ENCODE data around the gene KIF2B.
"Not testable (repeated sequence)": the region's sequence is repeated elsewhere in the genome, so short reads cannot be mapped to it uniquely, and the experiment has no call there.

Gene KIF2B

GRCh38 chr17:53822764-53823163, at the start of gene KIF2B:
Gene KIF2B, plus strand, starts transcription at chr17:53822927. Its CDS starts 107 bp downstream, at chr17:53823034.
- DNase-seq (ENCODE audit: low spot score), result no peak

- DNase-seq (ENCODE audit: low spot score), result no peak
These were observed 42.4 kb upstream of the KIF2B start for GRCh38 chr17:53780320-53780719.

- no peak for DNase-seq (ENCODE audit: low spot score)
These were observed 31.2 kb upstream of the KIF2B start for GRCh38 chr17:53791551-53791950.

- no peak for DNase-seq (ENCODE audit: low spot score)
These were observed 30.3 kb upstream of the KIF2B start for GRCh38 chr17:53792451-53792850.

- no peak for DNase-seq (ENCODE audit: low spot score)
These were observed 29.7 kb upstream of the KIF2B start for GRCh38 chr17:53792997-53793396.

- DNase-seq (ENCODE audit: low spot score), result no peak
These were observed 27.9 kb upstream of the KIF2B start for GRCh38 chr17:53794875-53795274.

- DNase-seq (ENCODE audit: low spot score), result no peak
These were observed 26.1 kb upstream of the KIF2B start for GRCh38 chr17:53796642-53797041.

- no peak for DNase-seq (ENCODE audit: low spot score)
These were observed 25.2 kb upstream of the KIF2B start for GRCh38 chr17:53797501-53797900.

GRCh38 chr17:53804437-53804836, 18.3 kb upstream of the KIF2B start:
- DNase-seq (ENCODE audit: low spot score), result no peak

GRCh38 chr17:53806473-53806872, 16.3 kb upstream of the KIF2B start:
- DNase-seq (ENCODE audit: low spot score), result no peak

- DNase-seq (ENCODE audit: low spot score), result no peak
These were observed 15.4 kb upstream of the KIF2B start for GRCh38 chr17:53807286-53807685.

- no peak for DNase-seq (ENCODE audit: low spot score)
These were observed 4.5 kb upstream of the KIF2B start for GRCh38 chr17:53818271-53818670.

- no peak for DNase-seq (ENCODE audit: low spot score)
These were observed 3.8 kb upstream of the KIF2B start for GRCh38 chr17:53818929-53819328.

GRCh38 chr17:53819956-53820355, 2.8 kb upstream of the KIF2B start:
- no peak for DNase-seq (ENCODE audit: low spot score)

GRCh38 chr17:53823341-53824050, 769 bp downstream of the KIF2B start:
- no peak for DNase-seq (ENCODE audit: low spot score)

- not testable (repeated sequence) for DNase-seq (ENCODE audit: low spot score)
These were observed 12.0 kb downstream of the KIF2B start for GRCh38 chr17:53834771-53835170.

- no peak for DNase-seq (ENCODE audit: low spot score)
These were observed 14.4 kb downstream of the KIF2B start for GRCh38 chr17:53837131-53837530.

- DNase-seq (ENCODE audit: low spot score), result no peak
These were observed 21.9 kb downstream of the KIF2B start for GRCh38 chr17:53844491-53845107.

GRCh38 chr17:53871128-53871527, 48.4 kb downstream of the KIF2B start:
- not testable (repeated sequence) for DNase-seq (ENCODE audit: low spot score)

Measured in pons (tissue), 1 donor.